NCI-H1048 (cell line): ENCODE results near the gene RNF223.
"Not testable (repeated sequence)": the region's sequence is repeated elsewhere in the genome, so short reads cannot be mapped to it uniquely, and the experiment has no call there.

Experiments used
- DNase-seq: peaks from one replicate; lab custom pipeline; 2025; lab: John Stamatoyannopoulos, UW

The RNF223 gene

DNA sequence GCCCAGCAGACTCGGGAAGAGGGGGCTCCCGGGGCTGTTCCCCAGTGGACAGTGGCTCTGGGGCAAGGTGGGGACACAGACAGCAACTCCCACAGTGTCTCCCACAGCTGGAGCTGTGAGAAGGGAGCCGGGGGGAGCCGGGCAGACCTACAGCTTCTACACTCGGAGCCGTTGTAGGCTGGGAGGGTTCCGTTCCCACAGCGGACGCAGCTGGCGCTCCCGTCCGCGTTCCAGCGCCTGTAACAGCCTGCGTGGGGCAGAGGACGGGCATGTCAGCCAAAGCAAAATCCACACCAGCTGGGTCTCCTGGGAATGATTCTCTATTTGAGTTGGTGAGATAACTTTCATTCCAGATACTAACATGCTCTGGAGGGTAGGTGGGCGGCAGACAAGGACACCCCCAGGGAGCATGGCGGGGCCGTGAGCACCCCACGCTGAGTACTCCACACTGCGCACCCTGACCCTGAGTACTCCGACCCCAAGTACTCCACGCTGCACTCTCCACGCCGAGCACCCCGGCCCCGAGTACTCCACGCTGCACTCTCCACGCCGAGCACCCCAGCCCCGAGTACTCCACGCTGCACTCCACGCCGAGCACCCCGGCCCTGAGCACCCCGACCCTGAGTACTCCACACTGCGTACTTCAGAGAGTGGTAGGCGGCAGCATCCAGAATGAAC lies 13.4 kb upstream of the RNF223 start:
- no peak for DNase-seq

DNA sequence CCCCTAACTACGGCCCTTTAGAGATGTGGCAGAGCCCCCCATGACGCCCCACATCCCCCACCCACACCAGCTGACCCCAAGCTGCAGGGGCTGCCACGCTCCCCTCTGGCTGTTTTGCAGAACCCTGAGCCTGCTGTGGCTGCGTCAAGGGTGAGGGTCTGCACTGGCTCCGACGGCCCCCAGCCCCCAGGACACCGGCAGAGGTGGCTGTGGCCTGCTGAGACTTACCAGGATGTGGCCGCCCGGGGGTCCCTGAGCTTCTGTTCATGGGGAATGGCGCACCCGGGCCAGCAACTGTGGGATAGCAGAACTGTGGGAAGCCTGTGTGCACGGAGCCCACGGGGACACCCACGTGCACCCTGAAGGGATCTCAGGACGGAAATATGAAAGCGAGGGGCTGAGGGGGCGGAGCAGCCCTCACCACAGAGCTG lies 12.8 kb upstream of the RNF223 start:
- DNase-seq = no peak

DNA sequence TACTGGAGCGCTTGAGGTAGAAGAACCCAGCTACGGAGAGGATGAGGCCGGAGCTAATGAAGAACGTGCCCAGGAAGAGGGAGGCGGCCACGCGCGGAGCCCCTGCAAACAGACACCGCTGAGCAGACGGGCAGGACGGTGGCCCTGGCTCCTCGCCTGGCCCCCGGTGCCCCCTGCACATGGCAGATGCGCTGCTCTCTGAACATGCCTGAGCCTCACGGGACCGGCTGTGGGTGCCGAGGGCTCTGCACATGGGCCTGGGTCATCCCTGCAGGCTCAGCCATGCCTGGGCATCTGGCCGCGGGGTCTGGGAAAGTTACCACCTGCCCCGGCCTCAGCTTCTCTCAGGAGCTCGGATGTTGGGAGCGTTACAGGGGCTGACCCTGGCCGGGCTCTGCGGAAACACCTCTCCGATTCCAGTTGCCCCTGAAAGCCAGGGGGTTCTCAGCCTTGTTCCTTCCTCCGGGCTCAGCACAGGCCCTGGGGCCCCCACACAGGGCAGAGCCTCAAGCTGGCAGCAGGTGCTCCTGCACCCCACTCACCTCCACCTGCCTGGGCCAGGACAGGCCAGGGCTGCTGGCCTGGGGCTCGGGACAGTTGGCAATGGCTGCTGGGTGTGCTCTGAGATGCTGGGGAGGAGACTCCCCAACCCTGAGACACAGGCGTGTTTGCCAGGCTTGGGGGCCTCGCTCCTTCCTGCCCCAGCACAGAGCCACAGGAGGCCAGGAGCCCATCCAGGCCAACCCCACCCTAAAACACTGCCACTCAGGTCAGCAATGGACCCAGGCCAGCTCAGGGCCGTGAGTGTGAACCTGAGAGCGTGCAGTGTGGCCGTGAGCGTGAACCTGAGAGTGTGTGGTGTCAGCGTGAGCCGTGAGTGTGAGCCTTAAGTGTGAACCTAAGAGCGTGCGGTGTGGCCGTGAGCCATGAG lies 12.1 kb upstream of the RNF223 start:
- DNase-seq = no peak

DNA sequence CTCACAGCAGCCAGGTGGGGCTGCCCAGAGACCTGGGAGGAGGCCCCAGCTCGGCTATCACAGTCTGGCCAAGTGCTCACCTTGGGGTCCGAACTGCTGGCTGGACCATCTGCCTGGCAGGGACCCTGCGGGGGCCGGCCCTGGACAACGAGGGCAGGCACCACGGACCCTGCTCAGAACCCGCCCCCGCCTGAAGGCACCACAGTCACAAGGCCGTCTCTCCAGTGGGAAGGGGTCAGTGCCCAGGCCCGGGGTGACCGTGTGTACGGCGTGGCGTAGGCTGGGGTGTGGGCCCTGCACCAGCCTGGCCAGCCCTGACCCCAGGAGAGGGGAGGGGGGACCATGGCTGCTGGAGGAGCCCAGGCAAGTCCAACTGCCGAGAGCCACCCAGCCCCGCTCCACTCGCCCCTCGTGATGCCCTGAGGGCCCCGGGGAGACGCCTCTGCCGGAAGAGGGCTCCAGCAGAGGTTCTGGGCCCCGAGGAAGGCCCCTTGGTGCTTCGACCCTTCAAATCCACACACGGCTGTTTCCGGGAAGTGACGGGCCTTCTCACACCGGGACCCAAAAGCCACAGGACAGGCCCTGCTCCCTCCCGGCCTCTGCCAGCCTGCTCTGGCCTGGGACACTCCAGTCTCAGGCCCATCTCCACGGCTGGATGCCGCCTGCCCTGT lies 11.2 kb upstream of the RNF223 start:
- DNase-seq = no peak

DNA sequence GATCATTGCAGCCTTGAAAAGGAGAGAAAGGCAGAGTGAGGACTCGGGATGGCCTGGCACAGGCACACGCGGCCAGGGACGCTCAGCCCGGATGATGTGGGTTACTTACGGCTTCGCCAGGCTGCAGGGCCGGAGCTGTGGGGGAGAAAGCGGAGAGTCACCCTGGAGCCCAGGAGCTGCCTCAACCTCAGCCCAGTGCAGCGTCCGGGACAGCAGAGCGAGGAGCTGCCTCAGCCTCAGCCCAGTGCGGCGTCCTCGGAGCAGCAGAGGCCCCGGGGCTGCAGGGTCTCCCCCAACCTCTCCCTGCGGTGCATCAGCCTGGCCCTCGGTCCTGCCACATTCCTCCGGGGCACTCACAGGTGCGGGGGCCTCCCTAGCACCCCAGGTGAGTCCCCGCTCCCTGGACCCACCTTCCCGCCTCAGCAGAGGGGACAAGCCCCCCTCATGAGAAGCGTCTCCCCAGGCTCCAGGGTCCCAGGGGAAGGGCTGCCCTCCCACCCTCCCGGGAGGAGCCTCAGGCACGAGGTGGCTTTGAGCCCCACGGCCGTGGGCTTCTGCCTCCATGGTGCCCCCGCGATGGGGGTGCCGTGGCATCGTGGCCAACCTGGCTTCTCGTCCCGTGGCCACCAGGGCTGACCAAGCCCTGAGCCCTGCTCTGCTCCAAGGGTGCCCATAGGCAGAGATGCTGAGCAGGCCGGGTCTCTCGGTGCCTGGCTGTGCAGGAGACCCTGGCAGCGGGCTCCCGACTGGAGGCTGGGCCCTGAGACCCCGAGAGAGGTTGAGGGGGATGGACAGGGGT lies 10.5 kb upstream of the RNF223 start:
- DNase-seq = no peak

DNA sequence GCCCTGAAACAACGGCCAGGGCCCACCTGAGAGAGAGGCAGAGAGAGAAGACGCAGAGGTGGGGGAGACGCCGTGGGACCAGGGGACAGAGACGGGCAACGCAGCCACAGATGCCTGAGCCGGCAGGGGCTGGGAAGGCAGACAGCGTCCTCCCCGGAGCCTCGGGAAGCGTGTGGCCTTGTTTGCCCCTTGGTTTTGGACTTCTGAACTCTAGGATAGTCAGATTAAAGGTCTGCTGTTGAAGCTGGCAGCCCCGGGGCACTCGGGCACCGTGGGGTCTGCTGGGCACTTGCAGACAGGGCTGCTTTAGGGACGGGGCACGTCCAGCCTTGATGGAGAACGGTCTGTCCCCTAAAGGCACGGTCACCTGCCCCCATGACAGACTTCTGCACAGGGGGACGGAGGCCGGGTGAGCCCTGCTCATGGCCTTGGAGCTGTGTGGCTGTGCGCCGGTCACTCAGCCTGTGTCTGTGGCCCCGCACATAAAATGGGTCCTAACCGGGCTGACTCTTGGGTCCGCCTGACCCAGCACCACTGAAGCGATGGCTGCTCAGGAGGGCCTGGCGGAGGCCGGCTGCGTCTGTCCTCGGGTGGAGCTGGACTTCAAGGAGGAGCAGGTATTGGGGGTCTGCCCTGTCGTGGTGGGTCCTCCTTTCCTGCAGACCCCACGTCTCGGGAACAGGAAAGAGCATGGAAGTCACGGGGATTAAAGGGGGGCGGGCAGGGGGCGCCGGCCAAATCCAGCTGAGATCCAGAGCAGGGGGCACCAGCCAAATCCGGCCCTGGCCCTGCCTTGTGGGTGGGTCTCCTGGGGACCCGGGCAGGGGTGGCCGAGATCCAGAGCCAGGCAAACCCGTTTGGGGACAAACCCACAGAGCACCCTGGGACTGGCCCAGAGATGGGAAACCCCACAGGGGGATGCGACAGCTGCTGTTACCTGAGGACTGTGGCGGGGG lies 9.6 kb upstream of the RNF223 start:
- no peak for DNase-seq

DNA sequence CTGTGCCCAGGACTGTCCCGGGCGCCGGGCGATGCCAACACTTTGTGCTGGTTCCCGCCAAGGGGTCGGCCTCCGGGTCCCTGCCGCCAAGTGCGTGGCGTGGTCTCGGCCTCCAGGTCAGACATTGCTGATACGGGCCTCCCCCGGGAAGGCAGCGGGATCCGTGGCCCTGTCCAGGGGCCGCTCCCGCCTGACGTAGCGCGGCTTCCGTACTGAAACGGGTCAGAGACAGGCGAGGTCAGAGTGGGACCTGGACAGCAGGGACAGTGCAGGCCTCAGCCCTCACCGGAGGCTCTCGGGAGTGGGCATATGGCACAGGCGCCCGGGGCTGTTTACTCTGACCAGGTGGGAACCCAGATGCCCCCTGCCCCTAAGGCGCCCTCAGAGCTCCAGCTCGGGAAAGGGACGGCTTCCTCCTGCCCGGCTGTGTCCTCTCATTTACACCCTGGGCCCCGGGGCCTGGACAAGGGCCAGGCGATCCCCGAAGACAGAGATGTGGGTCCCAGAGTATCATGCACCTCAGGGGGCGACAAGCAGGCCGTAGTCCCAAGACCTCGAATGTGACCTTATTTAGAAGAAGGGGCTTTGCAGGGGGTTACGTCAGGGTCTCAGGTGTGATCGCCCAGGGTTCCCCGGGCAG lies 8.8 kb upstream of the RNF223 start:
- DNase-seq = no peak

DNA sequence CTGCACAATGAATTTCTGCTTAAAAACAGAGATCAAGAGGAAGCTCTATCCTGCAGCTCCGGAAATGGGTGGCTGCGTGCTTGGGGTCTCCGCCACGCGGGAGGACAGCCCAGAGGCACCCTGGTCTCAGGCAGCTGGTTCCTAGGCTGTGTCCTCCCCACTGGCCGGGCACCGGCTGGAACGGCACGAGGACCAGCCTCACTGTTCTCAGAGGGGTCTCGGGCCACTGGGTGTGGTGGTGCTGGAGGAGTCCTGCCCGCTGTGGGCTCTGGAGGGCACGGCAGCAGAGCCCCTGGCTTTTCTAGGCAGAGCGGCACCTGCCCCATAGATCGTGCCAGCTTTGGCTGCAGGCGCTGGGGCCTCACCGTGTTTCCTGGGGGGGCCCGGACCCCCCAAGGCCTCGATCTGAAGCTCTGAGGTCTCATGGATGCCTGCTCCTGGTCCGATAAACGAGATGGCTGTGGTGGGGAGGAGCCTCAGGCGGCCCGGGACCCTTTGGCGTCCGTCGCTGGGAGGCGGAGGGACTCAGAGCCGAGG lies 8.2 kb upstream of the RNF223 start:
- no peak for DNase-seq

DNA sequence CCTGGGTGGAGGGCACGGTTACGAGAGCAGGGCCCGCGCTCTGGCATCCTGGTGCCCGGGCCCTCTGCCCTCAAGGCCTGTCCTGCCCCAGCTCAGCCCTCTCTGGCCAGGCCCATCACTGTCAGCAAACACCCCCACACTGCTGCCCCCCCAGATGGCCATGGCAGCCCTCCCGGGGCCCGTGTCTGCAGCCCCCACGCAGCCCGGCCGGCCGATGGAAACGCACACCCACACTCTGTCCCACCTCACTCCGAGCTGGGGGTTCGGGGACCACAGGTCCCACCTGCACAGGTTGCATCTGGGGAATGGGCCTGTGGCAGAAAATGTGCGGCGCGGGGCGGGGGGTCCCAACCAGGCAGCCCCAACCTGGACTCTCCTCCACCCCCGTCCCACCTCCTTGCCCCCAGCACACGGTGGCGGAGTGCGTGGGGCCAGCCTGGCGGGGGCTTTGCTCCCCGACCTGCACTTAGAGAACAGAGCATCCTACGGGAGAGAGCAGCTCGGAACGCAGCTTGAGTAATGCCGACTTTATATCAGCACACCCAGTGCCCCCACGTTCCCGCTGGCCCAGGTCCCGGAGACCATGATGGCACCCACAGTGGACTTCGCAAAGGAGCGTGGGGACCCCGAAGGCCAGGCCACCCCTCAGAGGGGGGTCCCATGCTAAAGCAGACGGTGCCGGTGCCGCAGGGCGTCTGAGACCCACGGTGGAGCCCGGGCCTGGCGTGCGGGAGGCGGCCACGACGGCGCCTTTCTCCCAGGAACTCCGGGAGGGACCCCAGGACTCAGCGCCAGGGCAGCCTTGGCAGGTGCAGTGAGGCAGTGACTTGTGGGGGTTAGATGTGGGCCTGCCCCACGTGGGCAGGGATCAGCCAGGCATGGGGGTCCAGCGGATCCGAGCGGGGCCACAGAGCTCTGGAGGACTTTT lies 7.5 kb upstream of the RNF223 start:
- no peak for DNase-seq

DNA sequence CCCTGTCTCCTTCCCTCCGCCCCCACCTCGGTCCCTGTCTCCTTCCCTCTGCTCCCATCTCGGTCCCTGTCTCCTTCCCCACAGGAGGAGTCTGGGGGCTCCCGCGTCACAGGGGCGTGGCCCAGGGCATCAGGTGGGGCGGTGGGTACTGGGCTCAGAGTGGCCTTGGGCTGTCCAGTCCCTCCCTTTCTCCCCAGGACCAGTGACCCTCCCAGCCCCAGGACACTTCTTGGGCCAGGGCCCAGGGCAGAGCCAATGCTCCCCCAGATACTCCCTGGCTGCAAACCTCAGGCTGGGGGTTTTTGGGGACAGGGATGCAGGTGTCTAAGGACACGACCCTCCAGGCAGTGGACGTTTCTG lies 6.8 kb upstream of the RNF223 start:
- no peak for DNase-seq

DNA sequence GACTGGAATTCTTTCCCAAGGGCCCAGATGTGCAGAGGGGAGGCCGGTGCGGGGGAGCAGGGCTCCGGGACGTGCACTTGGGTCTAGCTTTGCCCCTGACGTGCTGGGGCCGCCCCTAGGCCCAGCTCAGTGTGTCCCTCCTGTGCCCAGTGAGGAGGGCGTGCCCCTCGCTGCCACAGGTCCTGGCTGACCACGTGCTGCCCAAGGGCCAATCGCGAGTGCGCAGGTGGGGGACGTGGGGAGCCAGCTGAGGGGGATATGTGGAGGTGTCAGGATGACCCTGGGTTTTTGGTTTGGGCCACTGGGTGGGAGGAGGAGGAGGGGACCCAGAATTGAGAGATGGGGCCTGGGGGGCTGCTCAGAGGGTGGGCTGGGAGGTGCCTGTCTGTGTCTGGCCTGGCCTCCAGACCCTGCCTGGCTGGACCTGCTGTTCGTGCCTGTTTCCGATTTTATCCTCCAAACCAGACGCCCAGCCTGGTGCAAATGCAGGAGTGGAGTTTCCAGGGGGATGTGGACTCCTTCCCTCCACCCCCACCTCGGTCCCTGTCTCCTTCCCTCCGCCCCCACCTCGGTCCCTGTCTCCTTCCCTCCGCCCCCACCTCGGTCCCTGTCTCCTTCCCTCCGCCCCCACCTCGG lies 6.1 kb upstream of the RNF223 start:
- no peak for DNase-seq

DNA sequence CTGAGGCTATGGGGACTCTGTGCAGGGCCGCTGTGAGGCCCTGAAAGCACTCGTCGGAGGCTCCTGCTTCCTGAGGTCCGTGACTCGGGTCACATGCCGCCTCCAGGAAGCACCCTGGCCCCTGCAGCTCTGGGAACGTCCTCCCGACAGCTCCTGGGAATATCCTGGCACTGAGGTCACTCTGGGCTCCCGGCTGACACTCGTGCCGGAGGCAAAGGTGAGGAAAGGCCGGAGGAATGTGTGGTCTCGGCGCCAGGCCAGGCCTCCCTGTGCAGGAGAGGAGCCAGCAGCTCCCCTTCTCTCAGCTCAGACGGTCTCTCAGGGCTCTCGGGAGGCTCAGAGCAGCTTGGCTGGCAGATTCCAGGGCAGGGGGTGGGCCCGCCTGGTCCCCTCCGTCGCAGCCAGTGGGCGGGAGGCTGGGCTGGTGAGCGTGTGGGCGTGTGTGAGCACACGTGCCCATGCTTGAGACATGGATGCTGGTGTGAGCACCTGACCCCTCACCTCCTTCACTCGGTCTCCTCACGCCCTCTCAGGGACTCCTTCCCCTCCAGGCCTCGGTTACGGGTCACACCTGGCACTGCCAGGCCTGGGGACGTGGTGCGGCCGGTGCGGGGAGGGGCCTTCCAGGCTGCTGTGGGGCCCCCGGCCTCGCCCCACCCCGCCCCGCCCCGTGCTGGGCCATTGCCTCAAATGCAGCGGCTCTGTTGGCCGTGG lies 5.5 kb upstream of the RNF223 start:
- DNase-seq = no peak

DNA sequence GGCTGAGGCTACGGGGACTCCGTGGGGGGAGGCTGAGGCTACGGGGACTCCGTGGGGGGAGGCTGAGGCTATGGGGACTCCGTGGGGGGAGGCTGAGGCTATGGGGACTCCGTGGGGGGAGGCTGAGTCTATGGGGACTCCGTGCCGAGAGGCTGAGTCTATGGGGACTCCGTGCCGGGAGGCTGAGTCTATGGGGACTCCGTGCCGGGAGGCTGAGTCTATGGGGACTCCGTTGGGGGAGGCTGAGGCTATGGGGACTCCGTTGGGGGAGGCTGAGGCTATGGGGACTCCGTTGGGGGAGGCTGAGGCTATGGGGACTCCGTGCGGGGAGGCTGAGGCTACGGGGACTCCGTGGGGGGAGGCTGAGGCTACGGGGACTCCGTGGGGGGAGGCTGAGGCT lies 3.3 kb upstream of the RNF223 start:
- not testable (repeated sequence) for DNase-seq

DNA sequence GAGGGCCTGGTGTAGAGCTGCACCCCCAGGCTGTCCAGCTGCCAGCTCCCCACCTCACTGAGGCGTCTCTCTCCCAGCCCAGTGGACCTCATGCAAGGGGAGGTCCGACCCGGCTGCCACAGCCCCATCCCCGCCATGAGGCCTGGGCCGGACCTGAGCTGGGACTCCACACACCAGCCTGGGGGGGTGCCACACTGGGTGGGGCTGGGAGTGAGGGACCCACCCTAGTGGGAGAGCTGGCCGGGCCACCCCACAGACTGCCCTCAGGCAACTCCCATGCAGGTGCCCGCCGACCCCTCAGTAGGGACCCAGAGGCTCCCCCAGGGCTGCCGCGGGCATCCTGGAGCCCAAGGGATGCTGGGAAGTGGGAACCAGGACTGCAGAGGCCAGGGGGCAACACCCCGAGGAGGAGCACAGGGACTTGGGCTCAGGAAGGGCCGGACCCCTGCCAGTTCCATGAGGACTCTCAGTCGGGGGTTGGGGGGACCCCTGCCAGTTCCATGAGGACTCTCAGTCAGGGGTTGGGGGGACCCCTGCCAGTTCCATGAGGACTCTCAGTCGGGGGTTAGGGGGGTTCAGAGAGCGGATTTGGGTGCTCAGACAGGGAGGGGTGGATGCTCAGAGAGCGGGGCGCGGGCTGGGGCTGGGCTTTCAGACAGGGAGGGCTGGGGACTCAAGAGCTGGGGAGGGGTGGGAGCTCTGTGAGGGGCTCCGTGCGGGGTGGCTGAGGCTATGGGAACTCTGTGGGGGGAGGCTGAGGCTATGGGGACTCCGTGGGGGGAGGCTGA lies 1.2 kb upstream of the RNF223 start:
- DNase-seq = no peak

DNA sequence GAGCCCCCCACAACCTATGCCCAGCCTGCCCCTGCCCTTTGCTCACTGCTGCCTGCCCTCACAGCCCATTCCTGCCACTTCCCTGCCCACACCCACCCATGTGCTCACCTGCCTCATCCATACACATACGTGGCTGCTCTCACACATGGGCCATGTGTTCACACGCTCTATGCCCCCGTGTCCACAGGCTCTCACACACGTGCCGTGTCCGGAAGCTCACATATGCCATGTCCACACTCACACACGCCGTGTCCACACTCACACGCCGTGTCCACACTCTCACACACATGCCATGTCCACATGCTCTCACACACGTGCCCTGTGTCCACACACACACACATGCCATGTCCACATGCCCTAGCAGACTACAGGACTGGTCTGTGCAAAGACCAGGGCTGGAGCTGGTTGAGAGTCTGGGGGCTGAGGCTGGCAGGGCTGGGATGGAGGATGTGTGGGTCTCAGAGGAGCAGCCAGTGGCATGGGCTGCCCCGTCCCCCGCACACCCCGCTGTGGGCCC lies 583 bp upstream of the RNF223 start:
- no peak for DNase-seq

DNA sequence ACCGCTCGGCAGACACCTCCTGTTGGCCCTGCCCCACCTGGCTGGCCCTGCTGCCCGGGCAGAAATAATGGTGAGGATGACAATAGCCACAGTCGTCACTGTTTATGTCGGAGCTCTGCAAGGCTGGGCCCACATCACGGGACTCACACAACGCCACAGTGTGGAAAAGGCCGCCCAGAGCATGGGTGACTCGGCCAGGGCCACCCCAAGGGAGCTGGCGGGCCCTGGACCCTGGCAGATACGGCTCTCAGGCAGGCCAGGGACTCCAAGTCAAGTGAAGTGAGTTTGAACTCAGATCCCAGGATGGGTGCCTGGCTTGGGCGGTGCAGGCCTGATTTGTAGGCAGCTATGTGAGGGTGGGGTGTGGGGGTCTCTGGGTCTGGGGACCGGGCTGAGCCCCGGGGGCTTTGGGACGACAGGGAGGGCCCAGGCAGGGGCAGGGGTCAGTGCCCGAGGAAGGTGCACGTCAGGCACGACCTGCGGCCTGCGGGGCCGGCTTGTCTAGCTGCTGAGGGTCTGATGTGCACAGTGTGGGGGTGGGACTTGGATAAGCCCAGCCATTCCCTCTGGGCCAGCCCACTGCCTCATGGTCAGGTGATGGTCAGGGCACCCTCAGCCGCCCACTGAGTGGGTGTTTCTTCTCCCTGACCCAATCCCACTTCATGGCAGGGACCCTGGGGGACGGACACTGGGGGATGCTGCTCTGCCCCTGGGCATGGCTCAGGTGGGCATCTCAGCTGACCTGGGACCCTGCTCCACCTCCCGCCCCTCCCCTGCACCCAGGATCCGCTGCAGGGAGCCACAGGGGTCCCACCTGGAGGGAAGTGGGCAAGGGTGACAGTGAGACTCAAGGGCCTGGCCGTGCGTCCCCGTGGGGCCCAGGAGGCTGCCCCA lies 1.0 kb downstream of the RNF223 start:
- DNase-seq = no peak
